Measurements from ENCODE around the gene C10orf62. TPM values are rescaled to one million over a fixed set of nuclear protein-coding genes. Genes with fewer than 3 reads are reported as not detected.
"Not testable (repeated sequence)": the region's sequence is repeated elsewhere in the genome, so short reads cannot be mapped to it uniquely, and the experiment has no call there.

Gene C10orf62
- polyA plus RNA-seq, 3 donors = not detected

DNA sequence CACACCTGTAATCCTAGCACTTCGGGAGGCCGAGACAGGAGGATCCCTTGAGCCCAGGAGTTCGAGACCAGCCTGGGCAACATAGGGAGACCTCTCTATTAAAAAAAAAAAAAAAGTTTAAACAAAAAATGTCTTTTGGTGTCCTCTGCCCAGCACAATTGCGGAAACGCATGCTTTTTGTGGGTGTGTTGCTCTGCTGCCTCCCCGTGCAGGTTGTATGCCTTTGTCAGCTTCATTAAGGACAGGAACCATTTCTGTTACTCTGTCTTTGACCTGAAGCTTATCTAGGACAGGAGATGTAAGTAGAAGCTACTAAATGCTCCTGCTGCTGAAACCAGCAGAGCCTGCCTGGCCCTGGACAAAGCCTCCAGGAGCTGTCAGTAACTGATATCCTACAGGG is 38.2 kb upstream of the C10orf62 start:
- WGBS (ENCODE audit: insufficient coverage) = 95% methylated on average over 3 of the region's 6 CpGs
- no peak overlapping the region for H2AFZ ChIP-seq (ENCODE audit: insufficient read depth, low read depth, low read length, poor library complexity, severe bottlenecking)
- Mint-ChIP-seq H3K27ac (peak overlapping the region in 1 of 7 donors; percentile 21), H3K4me1 (peaks cover 5% of the 10 kb centered on the region), H3K4me3 (no peak overlapping the region), H3K27me3 (ENCODE audit: low read depth in 3 of 3) (no peaks in the 10 kb centered on the region), H3K36me3 (peaks cover 7 to 16% of the 10 kb centered on the region in 2 donors), H3K9me3 (peaks cover 9 to 16% (median 13%) of the 10 kb centered on the region in 7 donors)
- H3K9me3 ChIP-seq (replicated peaks in 1 of 2; ENCODE audit: control insufficient read depth in 1 of 2, insufficient read depth in 1 of 2, low read length in 2 of 2) = peaks cover 11 to 12% of the 10 kb centered on the region in 2 donors
- TF ChIP-seq, protein P1, sequence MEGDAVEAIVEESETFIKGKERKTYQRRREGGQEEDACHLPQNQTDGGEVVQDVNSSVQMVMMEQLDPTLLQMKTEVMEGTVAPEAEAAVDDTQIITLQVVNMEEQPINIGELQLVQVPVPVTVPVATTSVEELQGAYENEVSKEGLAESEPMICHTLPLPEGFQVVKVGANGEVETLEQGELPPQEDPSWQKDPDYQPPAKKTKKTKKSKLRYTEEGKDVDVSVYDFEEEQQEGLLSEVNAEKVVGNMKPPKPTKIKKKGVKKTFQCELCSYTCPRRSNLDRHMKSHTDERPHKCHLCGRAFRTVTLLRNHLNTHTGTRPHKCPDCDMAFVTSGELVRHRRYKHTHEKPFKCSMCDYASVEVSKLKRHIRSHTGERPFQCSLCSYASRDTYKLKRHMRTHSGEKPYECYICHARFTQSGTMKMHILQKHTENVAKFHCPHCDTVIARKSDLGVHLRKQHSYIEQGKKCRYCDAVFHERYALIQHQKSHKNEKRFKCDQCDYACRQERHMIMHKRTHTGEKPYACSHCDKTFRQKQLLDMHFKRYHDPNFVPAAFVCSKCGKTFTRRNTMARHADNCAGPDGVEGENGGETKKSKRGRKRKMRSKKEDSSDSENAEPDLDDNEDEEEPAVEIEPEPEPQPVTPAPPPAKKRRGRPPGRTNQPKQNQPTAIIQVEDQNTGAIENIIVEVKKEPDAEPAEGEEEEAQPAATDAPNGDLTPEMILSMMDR (IDR thresholded peaks at IDR 0.05) = no peak
- DNase-seq = no peak
- peaks cover 10% of the 10 kb centered on the region for H4K20me1 ChIP-seq (ENCODE audit: insufficient read depth, low read length)
- H3K9ac ChIP-seq (ENCODE audit: insufficient read depth, low read length, poor library complexity, severe bottlenecking) = no peak overlapping the region
- H3K27me3 ChIP-seq (ENCODE audit: control insufficient read depth in 2 of 2, insufficient read depth in 2 of 2, low read length in 2 of 2) = no peaks in the 10 kb centered on the region
- H3K4me1 ChIP-seq (ENCODE audit: control insufficient read depth in 1 of 2, insufficient read depth in 2 of 2, low read length in 2 of 2) = no peaks in the 10 kb centered on the region
- no peak overlapping the region for H3K4me2 ChIP-seq (replicated peaks; ENCODE audit: extremely low read depth, low read length, poor library complexity, severe bottlenecking)
- peaks cover 0 to 12% of the 10 kb centered on the region in 2 donors for H3K36me3 ChIP-seq (replicated peaks in 1 of 2; ENCODE audit: control insufficient read depth in 1 of 2, insufficient read depth in 2 of 2, low read length in 2 of 2)
- H3K4me3 ChIP-seq (replicated peaks in 1 of 3; ENCODE audit: low read depth in 2 of 3, low read length in 3 of 3) = no peak overlapping the region
- no peaks in the 10 kb centered on the region for H3K79me2 ChIP-seq (ENCODE audit: insufficient read depth, low read length)
- H3K27ac ChIP-seq (ENCODE audit: low read depth in 1 of 2, low read length in 2 of 2) = no peak overlapping the region
- intact Hi-C loops (cut with micrococcal nuclease) = loop anchor here (5.0 kb wide), 3 partner anchors 49 to 84 kb away; partner anchors contain the start of genes MMS19 (in 1 of the 2) and UBTD1 (in 1 of the 2)

GRCh38 chr10:97553575-97554031 is 35.9 kb upstream of the C10orf62 start:
- peak; percentile 37 to 58 (median 49) for DNase-seq
- H4K20me1 ChIP-seq (ENCODE audit: insufficient read depth, low read length) = peaks cover 10% of the 10 kb centered on the region
- no peaks in the 10 kb centered on the region for H3K27me3 ChIP-seq (ENCODE audit: control insufficient read depth in 2 of 2, insufficient read depth in 2 of 2, low read length in 2 of 2)
- peaks cover 9 to 22% (median 13%) of the 10 kb centered on the region in 7 donors for H3K9me3 Mint-ChIP-seq
- H3K27me3 Mint-ChIP-seq (ENCODE audit: low read depth in 3 of 3) = no peaks in the 10 kb centered on the region
- H3K4me2 ChIP-seq (replicated peaks; ENCODE audit: extremely low read depth, low read length, poor library complexity, severe bottlenecking) = no peak overlapping the region
- no peak overlapping the region for H3K4me3 Mint-ChIP-seq
- 33% methylated on average over 5 of the region's 6 CpGs for WGBS (ENCODE audit: insufficient coverage)
- peak overlapping the region in 1 of 7 donors; percentile 45 for H3K27ac Mint-ChIP-seq
- H3K4me1 ChIP-seq (ENCODE audit: control insufficient read depth in 1 of 2, insufficient read depth in 2 of 2, low read length in 2 of 2) = no peaks in the 10 kb centered on the region
- TF ChIP-seq, protein P1 (IDR thresholded peaks at IDR 0.05) = peak; percentile 79
- H2AFZ ChIP-seq (ENCODE audit: insufficient read depth, low read depth, low read length, poor library complexity, severe bottlenecking) = no peak overlapping the region
- no peak overlapping the region for H3K9ac ChIP-seq (ENCODE audit: insufficient read depth, low read length, poor library complexity, severe bottlenecking)
- peaks cover 0 to 12% of the 10 kb centered on the region in 2 donors for H3K36me3 ChIP-seq (replicated peaks in 1 of 2; ENCODE audit: control insufficient read depth in 1 of 2, insufficient read depth in 2 of 2, low read length in 2 of 2)
- H3K79me2 ChIP-seq (ENCODE audit: insufficient read depth, low read length) = no peaks in the 10 kb centered on the region
- no peak overlapping the region for H3K27ac ChIP-seq (ENCODE audit: low read depth in 1 of 2, low read length in 2 of 2)
- peaks cover 6 to 12% of the 10 kb centered on the region in 2 donors for H3K36me3 Mint-ChIP-seq
- intact Hi-C loops (cut with micrococcal nuclease) = loop anchor here (1.0 to 5.0 kb wide), 5 partner anchors 18 to 91 kb away; partner anchors contain the start of genes MMS19 (in 1 of the 2) and UBTD1 (in 1 of the 2)
- peaks cover 12 to 14% of the 10 kb centered on the region in 2 donors for H3K9me3 ChIP-seq (replicated peaks in 1 of 2; ENCODE audit: control insufficient read depth in 1 of 2, insufficient read depth in 1 of 2, low read length in 2 of 2)
- peaks cover 3% of the 10 kb centered on the region for H3K4me1 Mint-ChIP-seq
- H3K4me3 ChIP-seq (replicated peaks in 1 of 3; ENCODE audit: low read depth in 2 of 3, low read length in 3 of 3) = no peak overlapping the region

- Mint-ChIP-seq H3K9me3 (peaks cover 9 to 22% (median 13%) of the 10 kb centered on the region in 7 donors), H3K36me3 (peaks cover 6 to 12% of the 10 kb centered on the region in 2 donors)
- H3K27ac Mint-ChIP-seq; DNase-seq; H3K4me2 ChIP-seq (replicated peaks; ENCODE audit: extremely low read depth, low read length, poor library complexity, severe bottlenecking); H2AFZ ChIP-seq (ENCODE audit: insufficient read depth, low read depth, low read length, poor library complexity, severe bottlenecking); H4K20me1 ChIP-seq (ENCODE audit: insufficient read depth, low read length); H3K4me1 ChIP-seq (ENCODE audit: control insufficient read depth in 1 of 2, insufficient read depth in 2 of 2, low read length in 2 of 2); H3K4me3 Mint-ChIP-seq; H3K27me3 Mint-ChIP-seq (ENCODE audit: low read depth in 3 of 3); H3K27ac ChIP-seq (ENCODE audit: low read depth in 1 of 2, low read length in 2 of 2); H3K9ac ChIP-seq (ENCODE audit: insufficient read depth, low read length, poor library complexity, severe bottlenecking); H3K4me3 ChIP-seq (replicated peaks in 1 of 3; ENCODE audit: low read depth in 2 of 3, low read length in 3 of 3); H3K79me2 ChIP-seq (ENCODE audit: insufficient read depth, low read length); H3K4me1 Mint-ChIP-seq; H3K27me3 ChIP-seq (ENCODE audit: control insufficient read depth in 2 of 2, insufficient read depth in 2 of 2, low read length in 2 of 2): not testable (repeated sequence)
- peaks cover 12 to 14% of the 10 kb centered on the region in 2 donors for H3K9me3 ChIP-seq (replicated peaks in 1 of 2; ENCODE audit: control insufficient read depth in 1 of 2, insufficient read depth in 1 of 2, low read length in 2 of 2)
- peaks cover 0 to 12% of the 10 kb centered on the region in 2 donors for H3K36me3 ChIP-seq (replicated peaks in 1 of 2; ENCODE audit: control insufficient read depth in 1 of 2, insufficient read depth in 2 of 2, low read length in 2 of 2)
- intact Hi-C loops (cut with micrococcal nuclease) = loop anchor here (5.0 kb wide), 3 partner anchors 52 to 87 kb away; partner anchors contain the start of genes MMS19 (in 1 of the 2) and UBTD1 (in 1 of the 2)
- WGBS (ENCODE audit: insufficient coverage) = no CpG with 5 or more reads among the region's 5 CpGs
Observed at GRCh38 chr10:97554336-97554735, 35.2 kb upstream of the C10orf62 start.
